SHP77 (cell line): ENCODE data around the gene PEX11G.

Experiments
- DNase-seq, 2 experiments: peaks; one replicate each; lab custom pipeline; 2025; lab: John Stamatoyannopoulos, UW

Gene PEX11G

GRCh38 chr19:7494416-7495098 is 5.7 kb upstream of the PEX11G start:
- DNase-seq = peak; percentile 48 to 67

GRCh38 chr19:7492558-7492957 is 3.7 kb upstream of the PEX11G start:
- DNase-seq = no peak

GRCh38 chr19:7492142-7492541 is 3.3 kb upstream of the PEX11G start:
- no peak for DNase-seq

- DNase-seq = no peak
Measured at GRCh38 chr19:7489609-7490044, 792 bp upstream of the PEX11G start.

GRCh38 chr19:7486923-7487322 is 1.9 kb downstream of the PEX11G start:
- DNase-seq = no peak

DNA sequence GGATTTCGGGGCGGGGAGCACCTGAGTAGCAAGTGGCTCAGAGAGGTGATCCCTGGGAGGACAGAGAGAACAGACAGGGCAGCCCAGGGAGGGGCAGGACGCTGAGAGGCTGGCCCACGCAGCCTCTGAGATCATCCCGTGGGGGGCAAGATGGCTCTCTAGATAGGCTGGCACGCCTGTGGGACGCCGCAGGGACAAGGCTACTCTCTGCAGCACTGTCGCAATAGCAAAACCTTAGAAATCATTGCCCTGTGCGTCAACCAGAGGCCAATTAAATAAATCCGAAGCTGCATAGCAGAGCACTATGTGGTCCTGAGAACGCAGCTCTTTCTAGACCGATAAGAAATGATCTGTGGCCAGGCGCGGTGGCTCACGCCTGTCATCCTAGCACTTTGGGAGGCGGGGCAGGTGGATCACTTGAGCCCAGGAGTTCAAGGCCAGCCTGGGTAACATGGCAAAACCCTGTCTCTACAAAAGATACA is 5.1 kb downstream of the PEX11G start:
- no peak for DNase-seq

DNA sequence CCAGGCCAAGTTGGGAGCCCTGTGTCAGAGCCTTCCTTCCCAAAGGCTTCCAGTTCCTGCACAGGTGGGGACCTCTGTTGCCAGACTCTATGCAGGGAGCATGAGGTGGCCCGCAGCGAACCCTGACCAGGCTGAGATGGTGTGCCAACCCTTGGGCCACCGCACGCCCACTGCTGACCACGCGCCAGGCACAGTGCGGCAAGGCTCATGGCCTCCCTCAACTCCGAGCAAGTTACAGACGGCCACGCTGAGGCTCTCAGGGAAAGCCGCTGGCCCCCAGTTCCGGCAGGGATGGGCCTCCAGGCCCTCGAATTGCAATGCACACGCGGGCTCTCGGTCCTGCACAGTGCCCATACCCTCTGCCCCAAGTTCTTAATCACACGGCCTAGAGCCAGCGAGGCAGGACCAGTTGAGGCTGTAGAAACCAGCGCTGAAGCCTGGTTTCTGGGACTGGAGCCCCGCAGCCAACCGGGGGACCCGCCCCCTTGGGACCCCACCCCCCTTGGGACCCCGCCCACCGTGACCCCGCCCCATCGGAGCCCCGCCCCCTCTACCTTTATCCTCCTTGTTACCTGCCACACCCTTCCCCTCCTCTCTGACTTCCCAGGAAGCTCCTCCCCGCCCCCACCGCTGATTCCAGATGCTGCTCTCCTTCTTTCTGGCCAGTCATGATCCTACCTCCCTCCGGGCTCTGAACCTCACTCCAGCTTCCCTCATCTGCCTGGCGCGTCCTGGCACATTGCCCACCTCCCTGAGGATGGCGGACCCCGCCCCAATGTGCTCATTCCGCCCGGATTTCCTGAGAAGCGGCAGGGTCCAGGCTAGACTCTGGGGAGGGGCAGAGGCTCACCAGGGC is 6.0 kb downstream of the PEX11G start:
- DNase-seq = no peak

DNA sequence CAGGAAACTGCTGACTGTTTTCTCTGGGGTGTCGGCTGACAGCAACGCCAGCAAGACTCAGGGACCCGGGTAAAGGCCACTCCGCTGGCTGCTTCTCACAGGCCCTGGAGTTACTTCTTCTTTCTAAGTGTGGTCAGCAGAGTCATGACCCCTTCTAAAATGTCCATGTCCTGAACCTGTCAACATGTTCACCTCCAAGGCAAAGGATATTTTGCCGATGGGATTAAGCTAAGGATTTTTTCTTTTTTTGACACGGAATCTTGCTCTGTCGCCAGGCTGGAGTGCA is 7.9 kb downstream of the PEX11G start:
- DNase-seq = no peak

DNA sequence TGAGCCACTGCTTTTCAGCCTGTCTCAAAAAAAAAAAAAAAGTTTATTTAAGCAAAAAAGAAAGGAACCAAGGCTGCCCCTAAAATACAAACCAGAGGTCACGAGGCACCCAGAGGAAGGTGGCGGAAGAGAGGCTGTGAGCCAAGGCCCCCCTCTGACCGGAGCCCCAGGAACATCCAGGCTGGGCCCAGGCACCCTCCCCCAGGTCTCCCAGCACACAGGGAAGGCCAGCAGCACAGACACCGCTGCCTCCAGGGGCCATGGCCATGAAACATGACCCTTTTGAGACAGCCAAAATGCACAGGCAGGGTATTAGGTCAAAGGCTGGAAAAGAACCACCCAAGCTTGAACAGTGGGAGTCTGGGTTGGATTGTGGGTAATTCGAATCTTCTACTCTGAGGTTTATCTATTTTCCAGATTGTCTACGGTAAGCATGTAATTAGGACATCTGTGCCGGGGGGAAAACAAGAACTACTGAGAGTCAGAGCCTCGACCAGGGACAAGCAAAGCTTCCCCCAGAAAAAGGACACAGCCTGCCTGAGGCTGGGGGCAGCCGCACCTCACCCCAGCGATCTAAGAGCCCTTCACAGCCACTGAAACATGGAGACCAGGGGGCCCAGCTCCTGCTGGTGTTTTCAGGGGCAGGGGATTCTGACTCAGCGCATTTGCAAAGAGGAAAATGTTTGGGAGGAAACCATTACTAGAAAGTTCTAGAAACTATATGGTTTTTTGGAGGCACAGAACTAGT is 8.4 kb downstream of the PEX11G start:
- no peak for DNase-seq

DNA sequence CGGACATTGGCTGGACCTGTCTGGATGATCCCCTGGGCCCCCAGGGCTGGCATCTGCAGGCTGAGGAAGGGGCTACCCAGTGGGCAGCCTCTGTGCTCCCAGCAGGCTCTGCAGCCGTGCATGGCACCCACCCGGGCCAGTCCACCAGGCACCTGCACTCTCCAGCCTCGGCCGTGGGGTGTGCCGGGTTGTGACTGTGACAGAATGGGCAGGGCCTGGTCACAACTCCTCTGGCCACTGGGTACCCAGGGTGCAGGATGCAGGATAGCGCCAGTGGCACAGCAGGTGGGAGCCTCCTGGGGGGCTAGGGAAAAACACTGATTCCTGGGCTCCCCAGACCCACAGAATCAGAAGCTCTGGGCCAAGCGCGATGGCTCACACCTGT is 10.0 kb downstream of the PEX11G start:
- no peak for DNase-seq

DNA sequence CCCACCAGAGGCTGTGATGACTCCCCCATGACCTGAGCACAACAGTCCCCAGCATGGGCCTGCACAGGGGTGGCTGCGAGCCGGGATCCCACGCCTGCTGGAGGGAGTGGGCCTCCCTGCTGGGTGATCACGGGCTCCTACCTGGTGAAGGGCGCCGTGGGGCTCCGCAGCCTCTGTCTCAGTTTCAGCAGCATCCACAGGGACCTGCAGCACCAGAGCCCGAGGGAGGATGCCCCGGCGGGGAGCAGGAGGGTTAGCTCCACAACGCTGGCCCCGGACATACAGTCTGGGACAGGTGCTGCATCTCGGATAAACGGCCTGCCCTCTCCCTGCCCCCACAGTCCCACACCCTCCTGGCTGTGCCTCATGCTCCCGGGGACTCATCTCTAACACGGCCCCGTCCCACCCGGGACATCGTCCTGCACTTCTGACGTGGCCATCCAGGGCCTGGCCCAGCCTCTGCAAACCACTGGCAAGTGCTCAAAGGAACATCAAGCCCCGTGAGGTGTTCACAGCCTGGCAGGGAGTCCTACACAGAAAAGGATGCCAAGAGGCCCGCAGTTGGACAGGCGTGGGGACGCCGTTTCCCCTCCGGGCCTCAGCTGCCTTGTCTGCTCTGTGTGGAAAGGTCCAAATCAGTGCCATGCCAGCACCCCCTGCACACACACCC is 10.5 kb downstream of the PEX11G start:
- DNase-seq = no peak

GRCh38 chr19:7477758-7478157 is 11.1 kb downstream of the PEX11G start:
- no peak for DNase-seq

DNA sequence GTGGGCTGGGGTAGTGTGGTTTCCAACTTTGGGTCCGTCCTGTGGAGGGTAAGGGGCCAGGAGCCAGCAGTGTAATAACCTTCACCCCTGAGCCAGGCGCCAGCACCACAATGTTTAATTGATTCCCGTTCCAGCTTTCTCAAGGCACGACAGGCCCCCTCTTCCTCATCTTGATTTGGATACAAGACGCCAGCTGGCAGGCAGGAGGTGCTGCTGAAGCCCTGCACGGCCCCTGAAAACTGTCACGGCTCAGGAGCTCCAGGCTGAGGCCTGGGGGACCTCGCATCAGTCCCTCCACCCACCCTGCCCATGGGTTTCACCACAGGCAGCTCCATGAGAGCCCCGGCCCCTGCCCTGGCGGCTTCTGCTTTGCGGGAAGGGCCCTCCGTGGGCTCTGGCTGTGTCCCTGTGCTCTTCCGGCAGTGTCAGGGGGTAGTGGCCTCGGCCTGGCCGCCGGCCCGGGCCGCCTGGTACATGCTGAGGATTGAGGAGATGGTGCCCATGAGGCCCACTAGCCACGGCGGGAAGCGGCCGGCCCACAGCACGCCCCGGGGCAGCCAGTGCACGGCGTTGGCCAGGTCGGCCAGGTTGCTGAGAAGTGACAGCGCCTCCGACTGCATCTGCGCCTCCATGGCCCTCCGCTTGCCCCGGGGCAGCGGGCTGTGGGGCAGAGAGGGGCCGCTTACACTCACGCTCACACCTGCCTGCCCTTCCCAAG is 11.9 kb downstream of the PEX11G start:
- DNase-seq = no peak

DNA sequence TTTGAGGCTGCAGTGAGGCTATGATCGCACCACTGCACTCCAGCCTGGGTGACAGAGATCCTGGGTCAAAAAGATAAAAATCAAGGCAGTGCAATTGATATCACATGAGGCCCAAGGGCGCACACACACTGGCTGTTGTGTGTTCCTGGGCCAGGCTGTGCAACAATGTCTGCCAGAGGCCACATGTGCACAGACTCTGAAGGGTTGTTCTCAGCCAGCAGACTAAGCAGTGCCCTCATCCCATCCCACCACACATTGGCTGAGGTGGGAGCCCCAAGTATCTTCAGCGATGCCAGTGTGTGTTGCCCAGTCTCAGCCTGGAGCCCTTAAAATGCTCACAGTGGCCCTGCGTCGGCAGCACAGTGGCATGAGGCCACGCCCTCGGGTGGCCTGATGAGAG is 12.6 kb downstream of the PEX11G start:
- DNase-seq = no peak

GRCh38 chr19:7475665-7476064 is 13.2 kb downstream of the PEX11G start:
- no peak for DNase-seq

- no peak for DNase-seq
Measured at GRCh38 chr19:7471696-7472615, 16.9 kb downstream of the PEX11G start.

GRCh38 chr19:7470540-7471305 is 18.1 kb downstream of the PEX11G start:
- no peak for DNase-seq

DNA sequence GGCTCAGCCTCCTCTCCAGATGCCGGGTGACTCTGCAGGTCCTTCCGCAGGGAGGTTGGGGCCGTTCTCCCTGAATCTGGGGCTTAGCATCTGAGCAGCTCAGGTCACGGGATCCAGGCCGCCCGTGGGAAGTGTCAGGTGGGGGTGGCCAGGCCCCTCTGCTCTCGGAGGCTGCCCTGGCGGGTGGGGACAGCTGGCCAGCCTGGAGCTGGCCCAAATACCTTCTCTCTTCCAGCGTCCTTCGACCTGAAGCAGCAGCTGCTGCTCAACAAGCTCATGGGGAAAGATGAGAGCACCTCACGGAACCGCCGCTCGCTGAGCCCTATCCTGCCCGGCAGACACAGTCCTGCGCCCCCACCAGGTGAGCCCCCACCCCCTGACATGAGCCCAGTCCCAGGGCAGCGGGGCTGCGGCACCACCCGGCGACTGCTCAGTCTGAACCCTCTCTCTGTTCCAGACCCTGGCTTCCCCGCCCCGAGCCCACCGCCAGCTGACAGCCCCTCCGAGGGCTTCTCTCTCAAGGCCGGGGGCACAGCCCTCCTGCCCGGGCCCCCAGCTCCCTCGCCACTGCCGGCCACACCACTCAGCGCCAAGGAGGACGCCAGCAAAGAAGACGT is 19.1 kb downstream of the PEX11G start:
- no peak for DNase-seq

- no peak for DNase-seq
Measured at GRCh38 chr19:7468840-7469239, 20.0 kb downstream of the PEX11G start.
